Measurements from ENCODE around the gene MEA1.

GRCh38 chr6:42981836-42982235 lies 31.9 kb downstream of the MEA1 start:
- TF ChIP-seq EP300 (IDR thresholded peaks at IDR 0.05; ENCODE audit: borderline replicate concordance) = no peak
- TF ChIP-seq MAX (IDR thresholded peaks at IDR 0.05) = no peak
- TF ChIP-seq FOXM1 (IDR thresholded peaks at IDR 0.05; ENCODE audit: borderline replicate concordance, low read depth) = no peak
- no peak for TF ChIP-seq CREB1 (IDR thresholded peaks at IDR 0.05; ENCODE audit: low read depth)
- no peak for TF ChIP-seq REST (IDR thresholded peaks at IDR 0.05; ENCODE audit: low read depth)
- no peak for TF ChIP-seq RAD21 (IDR thresholded peaks at IDR 0.05; ENCODE audit: low read depth)
- TF ChIP-seq YY1 (IDR thresholded peaks at IDR 0.05; ENCODE audit: low read depth) = no peak
- no peak for TF ChIP-seq CEBPB (IDR thresholded peaks at IDR 0.05)
- TF ChIP-seq TAF1 (IDR thresholded peaks at IDR 0.05; ENCODE audit: low read depth) = no peak
- TF ChIP-seq NFIC (IDR thresholded peaks at IDR 0.05) = no peak
- no peak for TF ChIP-seq TEAD4 (IDR thresholded peaks at IDR 0.05)
- TF ChIP-seq TCF12 (IDR thresholded peaks at IDR 0.05; ENCODE audit: low read depth) = no peak
- TF ChIP-seq EGR1 (IDR thresholded peaks at IDR 0.05) = no peak
- TF ChIP-seq ZBTB7A (IDR thresholded peaks at IDR 0.05; ENCODE audit: low read depth) = no peak

Measured in Ishikawa (cell line).